H9 (cell line): ENCODE measurements around the gene CASP10. TPM values are rescaled to one million over a fixed set of nuclear protein-coding genes. Genes with fewer than 3 reads are reported as not detected.

Experiments
- DNase-seq: peaks from one replicate; pipeline ENCODE4 v3.0.0-alpha.2; 2017
- H2AFZ ChIP-seq: one replicate; pipeline ENCODE4 v1.6.1; 2013; ENCODE audit warnings: mild to moderate bottlenecking, low read length, control low read depth, moderate library complexity
- H2AK5ac ChIP-seq: 2 replicates; pipeline ENCODE4 v1.6.1; 2013; ENCODE audit warnings: low read length, control low read depth, mixed read lengths; ENCODE audit not compliant: insufficient read length
- H2BK120ac ChIP-seq: one replicate; pipeline ENCODE4 v1.6.1; 2013; ENCODE audit warnings: low read depth, mild to moderate bottlenecking, low read length, control low read depth, inconsistent platforms; ENCODE audit not compliant: poor library complexity, severe bottlenecking
- H2BK12ac ChIP-seq: 2 replicates; pipeline ENCODE4 v1.6.1; 2013; ENCODE audit warnings: low read length, control low read depth, mixed read lengths, low read depth; ENCODE audit not compliant: insufficient read length
- H2BK15ac ChIP-seq: 2 replicates; pipeline ENCODE4 v1.6.1; 2013; ENCODE audit warnings: low read depth, low read length, control low read depth
- H2BK20ac ChIP-seq: one replicate; pipeline ENCODE4 v1.6.1; 2013; ENCODE audit warnings: low read depth, mild to moderate bottlenecking, low read length, control low read depth, inconsistent platforms; ENCODE audit not compliant: poor library complexity, severe bottlenecking
- H2BK5ac ChIP-seq: 2 replicates; pipeline ENCODE4 v1.6.1; 2013; ENCODE audit warnings: low read length, control low read depth, mixed read lengths; ENCODE audit not compliant: insufficient read length
- H3K14ac ChIP-seq: 2 replicates; pipeline ENCODE4 v1.6.1; 2013; ENCODE audit warnings: low read length, control low read depth; ENCODE audit not compliant: insufficient read depth
- H3K18ac ChIP-seq: 2 replicates; pipeline ENCODE4 v1.6.1; 2013; ENCODE audit warnings: low read depth, mild to moderate bottlenecking, mixed read lengths, low read length, control low read depth; ENCODE audit not compliant: insufficient read length
- H3K23ac ChIP-seq: 2 replicates; pipeline ENCODE4 v1.6.1; 2013; ENCODE audit warnings: low read length, control low read depth, mixed read lengths, low read depth; ENCODE audit not compliant: insufficient read length
- H3K23me2 ChIP-seq: 2 replicates; pipeline ENCODE4 v1.6.1; 2013; ENCODE audit warnings: low read depth, mild to moderate bottlenecking, mixed read lengths, low read length, control low read depth; ENCODE audit not compliant: insufficient read length, poor library complexity, severe bottlenecking
- H3K27ac ChIP-seq: 2 replicates; pipeline ENCODE4 v1.5.1; 2013; ENCODE audit warnings: low read length, control low read depth, mixed read lengths, low read depth; ENCODE audit not compliant: insufficient read length
- H3K27me3 ChIP-seq: 2 replicates; pipeline ENCODE4 v1.6.1; 2013; ENCODE audit warnings: low read length, control low read depth, inconsistent platforms; ENCODE audit not compliant: insufficient read depth
- H3K4ac ChIP-seq: 2 replicates; pipeline ENCODE4 v1.6.1; 2013; ENCODE audit warnings: low read depth, mild to moderate bottlenecking, control low read depth, inconsistent platforms, low read length, moderate library complexity
- H3K4me1 ChIP-seq: 2 replicates; pipeline ENCODE4 v1.6.1; 2013; ENCODE audit warnings: low read length, control low read depth, inconsistent platforms; ENCODE audit not compliant: insufficient read depth
- H3K4me2 ChIP-seq: 2 replicates; pipeline ENCODE4 v1.6.1; 2013; ENCODE audit warnings: low read length, control low read depth, mixed read lengths; ENCODE audit not compliant: insufficient read length, insufficient read depth
- H3K56ac ChIP-seq: 2 replicates; pipeline ENCODE4 v1.6.1; 2013; ENCODE audit warnings: low read depth, mild to moderate bottlenecking, mixed read lengths, low read length, control low read depth; ENCODE audit not compliant: insufficient read length
- H3K79me1 ChIP-seq: 2 replicates; pipeline ENCODE4 v1.6.1; 2013; ENCODE audit warnings: low read depth, mild to moderate bottlenecking, moderate library complexity, low read length, control low read depth, inconsistent platforms; ENCODE audit not compliant: insufficient read depth, poor library complexity, severe bottlenecking
- H3K79me2 ChIP-seq: 2 replicates; pipeline ENCODE4 v1.6.1; 2013; ENCODE audit warnings: low read length, control low read depth, inconsistent platforms; ENCODE audit not compliant: insufficient read depth
- H3K9ac ChIP-seq: 2 replicates; pipeline ENCODE4 v1.6.1; 2013; ENCODE audit warnings: low read length, control low read depth, mixed read lengths; ENCODE audit not compliant: insufficient read length; ENCODE audit errors: extremely low read depth
- H3K9me3 ChIP-seq: one replicate; pipeline ENCODE4 v1.6.1; 2013; ENCODE audit warnings: low read depth, low read length, inconsistent platforms; ENCODE audit not compliant: control insufficient read depth
- H3T11ph ChIP-seq: one replicate; pipeline ENCODE4 v1.6.1; 2013; ENCODE audit warnings: mild to moderate bottlenecking, low read length, control low read depth, inconsistent platforms
- H4K20me1 ChIP-seq: one replicate; pipeline ENCODE4 v1.6.1; 2013; ENCODE audit not compliant: control insufficient read depth, insufficient read length, insufficient read depth
- H4K5ac ChIP-seq: 2 replicates; pipeline ENCODE4 v1.6.1; 2013; ENCODE audit warnings: low read depth, mild to moderate bottlenecking, mixed read lengths, low read length, control low read depth; ENCODE audit not compliant: insufficient read length
- H4K8ac ChIP-seq: replicated peaks from 2 replicates; pipeline ENCODE4 v1.6.1; 2013; ENCODE audit warnings: low read length, control low read depth, mixed read lengths, low read depth; ENCODE audit not compliant: insufficient read length
- H4K91ac ChIP-seq: 2 replicates; pipeline ENCODE4 v1.6.1; 2013; ENCODE audit warnings: low read depth, mild to moderate bottlenecking, moderate library complexity, mixed read lengths, low read length, control low read depth; ENCODE audit not compliant: insufficient read length
- H3K27ac Mint-ChIP-seq, 3 experiments: 2 replicates in 2 of 3; 3 replicates in 1 of 3; pipeline ENCODE4 v1.8.0; 2020 to 2021; ENCODE audit warnings: mixed read lengths in 3 of 3, mild to moderate bottlenecking in 1 of 3, moderate library complexity in 1 of 3
- H3K27me3 Mint-ChIP-seq: 2 replicates; pipeline ENCODE4 v1.8.0; 2021; ENCODE audit warnings: low read depth, mild to moderate bottlenecking, moderate library complexity, mixed read lengths
- H3K36me3 Mint-ChIP-seq, 3 experiments: 2 replicates in 2 of 3; 3 replicates in 1 of 3; pipeline ENCODE4 v1.8.0; 2020 to 2021; ENCODE audit warnings: low read depth in 3 of 3, mixed read lengths in 3 of 3; ENCODE audit not compliant: insufficient read depth in 1 of 3
- H3K4me1 Mint-ChIP-seq, 2 experiments: 2 replicates each; pipeline ENCODE4 v1.8.0; 2020; ENCODE audit warnings: mixed read lengths in 2 of 2
- H3K4me3 Mint-ChIP-seq, 2 experiments: 2 replicates in 1 of 2; 3 replicates in 1 of 2; pipeline ENCODE4 v1.8.0; 2020 to 2021; ENCODE audit warnings: mild to moderate bottlenecking in 2 of 2, mixed read lengths in 2 of 2, moderate library complexity in 1 of 2
- H3K9me3 Mint-ChIP-seq, 2 experiments: 2 replicates in 1 of 2; 3 replicates in 1 of 2; pipeline ENCODE4 v1.8.0; 2020; ENCODE audit warnings: mild to moderate bottlenecking in 2 of 2, mixed read lengths in 2 of 2, moderate library complexity in 1 of 2
- WGBS: extraction: QIAGEN DNeasy Blood & Tissue Kit; methylation state at CpG from one replicate; pipeline ENCODE4 v1.1.7; 2013; ENCODE audit warnings: missing lambda C conversion rate, low lambda C conversion rate, mixed read lengths; ENCODE audit not compliant: insufficient read length; ENCODE audit errors: extremely low coverage; 5-methylcytosine and 5-hydroxymethylcytosine counted together
- total RNA-seq: library from RNA; stranded (reverse); gene quantifications from 2 replicates; pipeline ENCODE4 v1.2.1, GENCODE V29; 2021
- TF ChIP-seq, protein P1 (sequence below): fragments of 200-600 bp; sonication (generic); conservative IDR thresholded peaks from 3 replicates; pipeline ENCODE4 v1.8.0; 2021; ENCODE audit warnings: antibody characterized with exemption, mild to moderate bottlenecking

Gene CASP10
- total RNA-seq, 1 experiment from 2014 or later, result 2.7 TPM

DNA sequence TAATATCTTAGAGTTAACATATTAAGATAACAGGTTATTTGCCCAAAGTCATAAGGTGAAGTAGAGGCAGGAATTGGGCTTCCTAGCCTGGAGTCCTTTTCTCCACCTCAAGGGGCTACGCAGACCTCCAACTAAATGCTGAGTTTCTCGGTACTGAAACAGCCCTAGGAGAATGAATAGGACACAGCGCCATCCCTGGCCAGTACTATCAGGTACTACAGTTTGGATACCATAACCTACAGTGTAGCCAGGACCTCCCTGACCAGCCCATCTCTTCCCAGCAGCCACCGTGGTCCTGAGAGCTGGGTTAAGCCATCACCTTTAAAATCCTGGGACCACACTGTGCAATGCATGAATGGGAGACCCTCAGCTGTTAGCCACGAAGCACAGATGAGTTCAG is 93.0 kb downstream of the CASP10 start:
- H3K27me3 ChIP-seq, result no peaks in the 10 kb centered on the region
- H4K91ac ChIP-seq, result no peak overlapping the region
- H3K23ac ChIP-seq, result no peak overlapping the region
- no peak overlapping the region for H2BK5ac ChIP-seq
- H3K56ac ChIP-seq, result no peak overlapping the region
- no peaks in the 10 kb centered on the region for H3K4me1 ChIP-seq
- WGBS, result no CpG with 5 or more reads among the region's 5 CpGs
- no peak overlapping the region for H3T11ph ChIP-seq
- H4K20me1 ChIP-seq, result no peaks in the 10 kb centered on the region
- peak; percentile 71 for DNase-seq
- H3K9me3 ChIP-seq, result no peaks in the 10 kb centered on the region
- Mint-ChIP-seq H3K27me3 (no peaks in the 10 kb centered on the region), H3K4me3 (no peak overlapping the region), H3K36me3 (no peaks in the 10 kb centered on the region; a peak in 1 of 7 replicates), H3K4me1 (no peaks in the 10 kb centered on the region), H3K27ac (no peak overlapping the region), H3K9me3 (no peaks in the 10 kb centered on the region; a peak in 1 of 5 replicates)
- no peak overlapping the region for H2BK12ac ChIP-seq
- H2BK20ac ChIP-seq, result no peak overlapping the region
- no peak overlapping the region for H3K9ac ChIP-seq
- no peak overlapping the region for H3K18ac ChIP-seq
- H2AFZ ChIP-seq, result no peak overlapping the region
- H4K5ac ChIP-seq, result no peak overlapping the region
- no peak overlapping the region for H3K4ac ChIP-seq
- H3K79me2 ChIP-seq, result no peaks in the 10 kb centered on the region
- no peak overlapping the region for H2BK15ac ChIP-seq
- H3K79me1 ChIP-seq, result no peaks in the 10 kb centered on the region
- no peak overlapping the region for H4K8ac ChIP-seq
- H3K27ac ChIP-seq, result no peak overlapping the region
- H3K4me2 ChIP-seq, result no peak overlapping the region
- H3K14ac ChIP-seq, result no peak overlapping the region
- H2BK120ac ChIP-seq, result no peak overlapping the region
- H3K23me2 ChIP-seq, result no peaks in the 10 kb centered on the region
- H2AK5ac ChIP-seq, result no peak overlapping the region
- TF ChIP-seq, protein P1, sequence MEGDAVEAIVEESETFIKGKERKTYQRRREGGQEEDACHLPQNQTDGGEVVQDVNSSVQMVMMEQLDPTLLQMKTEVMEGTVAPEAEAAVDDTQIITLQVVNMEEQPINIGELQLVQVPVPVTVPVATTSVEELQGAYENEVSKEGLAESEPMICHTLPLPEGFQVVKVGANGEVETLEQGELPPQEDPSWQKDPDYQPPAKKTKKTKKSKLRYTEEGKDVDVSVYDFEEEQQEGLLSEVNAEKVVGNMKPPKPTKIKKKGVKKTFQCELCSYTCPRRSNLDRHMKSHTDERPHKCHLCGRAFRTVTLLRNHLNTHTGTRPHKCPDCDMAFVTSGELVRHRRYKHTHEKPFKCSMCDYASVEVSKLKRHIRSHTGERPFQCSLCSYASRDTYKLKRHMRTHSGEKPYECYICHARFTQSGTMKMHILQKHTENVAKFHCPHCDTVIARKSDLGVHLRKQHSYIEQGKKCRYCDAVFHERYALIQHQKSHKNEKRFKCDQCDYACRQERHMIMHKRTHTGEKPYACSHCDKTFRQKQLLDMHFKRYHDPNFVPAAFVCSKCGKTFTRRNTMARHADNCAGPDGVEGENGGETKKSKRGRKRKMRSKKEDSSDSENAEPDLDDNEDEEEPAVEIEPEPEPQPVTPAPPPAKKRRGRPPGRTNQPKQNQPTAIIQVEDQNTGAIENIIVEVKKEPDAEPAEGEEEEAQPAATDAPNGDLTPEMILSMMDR, result peak; percentile 72
